Astrocyte (in vitro differentiated cells and primary cell): ENCODE measurements around the gene CABP7. TPM values are rescaled to one million over a fixed set of nuclear protein-coding genes. Genes with fewer than 3 reads are reported as not detected.

ENCODE experiments used
- DNase-seq: peaks from one replicate; pipeline ENCODE4 v3.0.0-alpha.2; 2010; ENCODE audit warnings: low read depth
- FAIRE-seq: peaks from 2 replicates; lab custom pipeline; 2011; peaks lifted over from hg19 to GRCh38; lab: Jason Lieb, UNC
- H2AFZ ChIP-seq: 2 replicates; pipeline ENCODE4 v1.6.0; 2012; ENCODE audit warnings: low read depth, low read length, inconsistent platforms
- H3K27ac ChIP-seq: 2 replicates; pipeline ENCODE4 v1.5.1; 2011; ENCODE audit warnings: low read depth, low read length, inconsistent platforms
- H3K27me3 ChIP-seq: 2 replicates; pipeline ENCODE4 v1.6.0; 2011; ENCODE audit warnings: low read length, inconsistent platforms; ENCODE audit not compliant: insufficient read depth
- H3K36me3 ChIP-seq: 2 replicates; pipeline ENCODE4 v1.5.1; 2011; ENCODE audit warnings: low read length, inconsistent platforms; ENCODE audit not compliant: insufficient read depth
- H3K4me1 ChIP-seq: 2 replicates; pipeline ENCODE4 v1.5.1; 2011; ENCODE audit warnings: low read length, inconsistent platforms; ENCODE audit not compliant: insufficient read depth
- H3K4me2 ChIP-seq: 2 replicates; pipeline ENCODE4 v1.6.0; 2012; ENCODE audit warnings: low read length, inconsistent platforms
- H3K4me3 ChIP-seq: 2 replicates; pipeline ENCODE4 v1.5.1; 2011; ENCODE audit warnings: low read depth, mild to moderate bottlenecking, low read length, inconsistent platforms; ENCODE audit not compliant: insufficient read depth
- H3K79me2 ChIP-seq: 2 replicates; pipeline ENCODE4 v1.6.0; 2012; ENCODE audit warnings: mild to moderate bottlenecking, low read length, inconsistent platforms; ENCODE audit not compliant: insufficient read depth
- H3K9ac ChIP-seq: 2 replicates; pipeline ENCODE4 v1.6.0; 2012; ENCODE audit warnings: mild to moderate bottlenecking, low read length, inconsistent platforms
- H3K9me3 ChIP-seq: 2 replicates; pipeline ENCODE4 v1.5.1; 2012; ENCODE audit warnings: low read depth, mild to moderate bottlenecking, low read length, inconsistent platforms; ENCODE audit not compliant: insufficient read depth
- H4K20me1 ChIP-seq: 2 replicates; pipeline ENCODE4 v1.6.0; 2012; ENCODE audit warnings: low read length, inconsistent platforms; ENCODE audit not compliant: insufficient read depth
- H3K27ac Mint-ChIP-seq: one replicate; pipeline ENCODE4 v1.8.0; 2021; ENCODE audit warnings: mild to moderate bottlenecking, mixed read lengths; ENCODE audit not compliant: unreplicated experiment
- H3K27me3 Mint-ChIP-seq: one replicate; pipeline ENCODE4 v1.8.0; 2021; ENCODE audit warnings: low read depth, mixed read lengths; ENCODE audit not compliant: unreplicated experiment
- H3K36me3 Mint-ChIP-seq: one replicate; pipeline ENCODE4 v1.8.0; 2021; ENCODE audit warnings: low read depth, mixed read lengths; ENCODE audit not compliant: unreplicated experiment
- H3K4me1 Mint-ChIP-seq: one replicate; pipeline ENCODE4 v1.8.0; 2021; ENCODE audit warnings: low read depth, mixed read lengths; ENCODE audit not compliant: unreplicated experiment
- H3K4me3 Mint-ChIP-seq: one replicate; pipeline ENCODE4 v1.8.0; 2021; ENCODE audit warnings: mild to moderate bottlenecking, moderate library complexity, mixed read lengths; ENCODE audit not compliant: unreplicated experiment
- H3K9me3 Mint-ChIP-seq: one replicate; pipeline ENCODE4 v1.8.0; 2021; ENCODE audit warnings: mild to moderate bottlenecking, mixed read lengths; ENCODE audit not compliant: unreplicated experiment
- CTCF ChIP-seq: IDR thresholded peaks from 2 replicates; pipeline ENCODE4 v1.5.1; 2011; ENCODE audit warnings: low read depth, mild to moderate bottlenecking, inconsistent platforms, low read length, moderate library complexity; ENCODE audit not compliant: insufficient read depth
- EZH2 ChIP-seq: IDR thresholded peaks from 2 replicates; pipeline ENCODE4 v1.6.1; 2012; ENCODE audit warnings: mild to moderate bottlenecking, low read length, inconsistent platforms; ENCODE audit not compliant: insufficient read depth
- total RNA-seq: library from RNA; stranded (reverse); gene quantifications from 2 replicates; pipeline ENCODE4 v1.2.1, GENCODE V29; 2021

CABP7 gene
- total RNA-seq, 1 donor from 2014 or later = not detected

DNA sequence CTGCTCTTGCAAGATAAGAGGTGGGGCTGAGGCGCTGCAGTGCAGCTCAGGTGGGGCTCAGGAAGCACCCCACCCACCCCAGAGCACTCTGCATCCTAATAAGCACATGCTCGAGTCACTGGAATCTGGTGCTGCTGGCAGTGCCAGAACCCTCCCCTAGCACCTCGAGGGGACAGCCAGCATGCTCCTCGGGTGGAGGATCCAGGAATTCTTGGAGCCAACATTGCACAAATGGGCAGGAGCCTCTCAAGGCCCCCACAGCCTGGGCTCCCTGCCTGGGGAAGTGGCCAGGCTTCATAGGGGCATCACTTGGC lies 27.5 kb upstream of the CABP7 start:
- H3K9me3 ChIP-seq = no peaks in the 10 kb centered on the region
- no peak for DNase-seq
- Mint-ChIP-seq H3K4me3 (no peak overlapping the region), H3K36me3 (peaks cover 26% of the 10 kb centered on the region), H3K4me1 (peaks cover 19% of the 10 kb centered on the region), H3K27me3 (no peaks in the 10 kb centered on the region), H3K9me3 (no peaks in the 10 kb centered on the region), H3K27ac (no peak overlapping the region)
- H3K4me3 ChIP-seq = no peak overlapping the region
- no peak overlapping the region for H2AFZ ChIP-seq
- H4K20me1 ChIP-seq = peaks cover 65% of the 10 kb centered on the region
- TF ChIP-seq CTCF (no peak), EZH2 (no peak)
- H3K36me3 ChIP-seq = peaks cover 13% of the 10 kb centered on the region
- H3K4me1 ChIP-seq = peaks cover 9% of the 10 kb centered on the region
- peaks cover 6% of the 10 kb centered on the region for H3K79me2 ChIP-seq
- no peak for FAIRE-seq
- no peak overlapping the region for H3K4me2 ChIP-seq
- no peak overlapping the region for H3K27ac ChIP-seq
- H3K27me3 ChIP-seq = no peaks in the 10 kb centered on the region
- H3K9ac ChIP-seq = no peak overlapping the region

DNA sequence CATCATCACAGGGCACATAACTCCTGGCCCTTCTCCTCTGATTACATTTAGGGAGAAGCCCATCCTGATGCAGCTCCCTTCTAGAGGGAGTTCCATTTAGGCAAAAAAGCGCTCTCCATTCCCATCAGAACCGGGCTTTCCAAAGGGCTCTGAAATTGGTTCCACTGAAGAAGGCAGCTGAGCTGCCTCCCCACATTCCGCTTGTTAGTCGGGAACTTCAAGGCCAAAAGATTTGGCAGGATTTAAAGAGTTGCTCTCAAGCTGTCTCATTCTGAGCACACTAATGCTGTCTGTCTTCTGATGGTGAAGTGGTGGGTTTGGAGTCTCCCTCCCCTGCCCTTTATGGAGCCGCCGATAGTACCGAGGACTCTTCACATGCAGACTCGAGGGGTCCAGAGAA lies 26.6 kb upstream of the CABP7 start:
- H3K27me3 Mint-ChIP-seq = no peaks in the 10 kb centered on the region
- Histone ChIP-seq H3K27ac (no peak overlapping the region), H3K9me3 (no peaks in the 10 kb centered on the region), H3K36me3 (peaks cover 8% of the 10 kb centered on the region), H3K4me1 (peaks cover 9% of the 10 kb centered on the region), H3K27me3 (no peaks in the 10 kb centered on the region), H4K20me1 (peaks cover 60% of the 10 kb centered on the region), H3K4me2 (no peak overlapping the region), H3K9ac (no peak overlapping the region), H2AFZ (no peak overlapping the region), H3K79me2 (peaks cover 6% of the 10 kb centered on the region), H3K4me3 (no peak overlapping the region)
- H3K4me1 Mint-ChIP-seq = peaks cover 19% of the 10 kb centered on the region
- no peak overlapping the region for H3K4me3 Mint-ChIP-seq
- no peak for TF ChIP-seq CTCF
- no peak for TF ChIP-seq EZH2
- no peak for DNase-seq
- H3K36me3 Mint-ChIP-seq = peaks cover 24% of the 10 kb centered on the region
- H3K27ac Mint-ChIP-seq = no peak overlapping the region
- no peaks in the 10 kb centered on the region for H3K9me3 Mint-ChIP-seq
- no peak for FAIRE-seq

GRCh38 chr22:29693671-29694070 lies 26.1 kb upstream of the CABP7 start:
- Histone ChIP-seq H3K79me2 (peaks cover 6% of the 10 kb centered on the region), H3K4me3 (no peak overlapping the region), H3K9me3 (no peaks in the 10 kb centered on the region), H3K27me3 (no peaks in the 10 kb centered on the region), H3K27ac (no peak overlapping the region), H3K9ac (no peak overlapping the region), H3K36me3 (peaks cover 8% of the 10 kb centered on the region), H3K4me1 (peaks cover 9% of the 10 kb centered on the region), H2AFZ (no peak overlapping the region), H4K20me1 (peaks cover 57% of the 10 kb centered on the region), H3K4me2 (no peak overlapping the region)
- Mint-ChIP-seq H3K27ac (no peak overlapping the region), H3K4me3 (no peak overlapping the region), H3K27me3 (no peaks in the 10 kb centered on the region), H3K36me3 (peaks cover 21% of the 10 kb centered on the region), H3K9me3 (no peaks in the 10 kb centered on the region), H3K4me1 (peaks cover 19% of the 10 kb centered on the region)
- no peak for TF ChIP-seq EZH2
- no peak for TF ChIP-seq CTCF
- FAIRE-seq (no peak), DNase-seq (no peak)
